GM19468 (cell line): ENCODE data around the gene FKBP15.
A peak's percentile ranks its signal among the peaks of the same experiment; 100 is the strongest.
"Not testable (repeated sequence)": the region's sequence is repeated elsewhere in the genome, so short reads cannot be mapped to it uniquely, and the experiment has no call there.

Experiments used
- ATAC-seq: cut with Tn5 transposase; IDR thresholded peaks from one replicate; pipeline ENCODE4 v1.9.1; 2021; ENCODE audit warnings: mild to moderate bottlenecking, moderate library complexity, moderate number of reproducible peaks; ENCODE audit not compliant: unreplicated experiment; ENCODE audit errors: extremely low read depth

FKBP15 gene

GRCh38 chr9:113235701-113236255 is 14.7 kb upstream of the FKBP15 start:
- not testable (repeated sequence) for ATAC-seq

GRCh38 chr9:113231701-113232100 is 10.6 kb upstream of the FKBP15 start:
- no peak for ATAC-seq

GRCh38 chr9:113228130-113228665 is 7.1 kb upstream of the FKBP15 start:
- no peak for ATAC-seq

- no peak for ATAC-seq
Measured at GRCh38 chr9:113227436-113227835, 6.4 kb upstream of the FKBP15 start.

- ATAC-seq = no peak
Measured at GRCh38 chr9:113223963-113224362, 2.9 kb upstream of the FKBP15 start.

- no peak for ATAC-seq
Measured at GRCh38 chr9:113222482-113222841, 1.4 kb upstream of the FKBP15 start.

GRCh38 chr9:113221800-113222481 is 864 bp upstream of the FKBP15 start:
- ATAC-seq = no peak

- ATAC-seq = no peak
Measured at GRCh38 chr9:113220467-113221002, 542 bp downstream of the FKBP15 start.

GRCh38 chr9:113219969-113220368 is 1.1 kb downstream of the FKBP15 start:
- peak; percentile 30 for ATAC-seq

- no peak for ATAC-seq
Measured at GRCh38 chr9:113219186-113219936, 1.7 kb downstream of the FKBP15 start.

GRCh38 chr9:113216406-113216805 is 4.7 kb downstream of the FKBP15 start:
- no peak for ATAC-seq

- ATAC-seq = no peak
Measured at GRCh38 chr9:113215132-113215531, 5.9 kb downstream of the FKBP15 start.

- no peak for ATAC-seq
Measured at GRCh38 chr9:113210815-113211214, 10.3 kb downstream of the FKBP15 start.

- no peak for ATAC-seq
Measured at GRCh38 chr9:113205861-113206260, 15.2 kb downstream of the FKBP15 start.

GRCh38 chr9:113205432-113205831 is 15.6 kb downstream of the FKBP15 start:
- no peak for ATAC-seq

- no peak for ATAC-seq
Measured at GRCh38 chr9:113199683-113200329, 21.3 kb downstream of the FKBP15 start.

GRCh38 chr9:113192455-113192854 is 28.6 kb downstream of the FKBP15 start:
- ATAC-seq = no peak

- ATAC-seq = no peak
Measured at GRCh38 chr9:113187929-113188595, 33.0 kb downstream of the FKBP15 start.

- no peak for ATAC-seq
Measured at GRCh38 chr9:113186137-113186755, 34.8 kb downstream of the FKBP15 start.

- no peak for ATAC-seq
Measured at GRCh38 chr9:113185271-113185670, 35.8 kb downstream of the FKBP15 start.
